T follicular helper cell (primary cell): ENCODE measurements around the gene ZNF80.
A peak's percentile ranks its signal among the peaks of the same experiment; 100 is the strongest.

Experiments used
- DNase-seq: peaks from one replicate; pipeline ENCODE4 v3.0.0-alpha.2; 2020; ENCODE audit warnings: low read depth

The ZNF80 gene

DNA sequence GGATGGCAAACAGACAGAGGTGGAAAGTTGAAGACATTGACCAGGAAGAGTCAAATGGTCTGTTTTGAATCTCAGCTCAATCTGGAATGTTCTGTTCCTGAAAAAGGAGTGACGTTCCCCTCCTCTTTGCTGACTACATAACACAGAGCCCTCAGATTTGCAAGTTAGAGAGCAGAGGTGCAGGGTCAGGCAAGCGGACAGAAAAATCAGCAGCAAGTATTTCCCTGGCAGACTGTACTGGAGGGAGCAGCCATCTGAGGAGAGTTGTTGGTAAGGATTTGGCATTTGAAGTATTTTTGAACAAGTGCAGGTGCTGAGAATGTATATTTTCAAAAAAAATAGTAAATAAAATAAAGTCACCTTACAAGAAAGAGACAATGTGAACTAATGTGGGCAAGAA lies 17.6 kb downstream of the ZNF80 start:
- DNase-seq = no peak

DNA sequence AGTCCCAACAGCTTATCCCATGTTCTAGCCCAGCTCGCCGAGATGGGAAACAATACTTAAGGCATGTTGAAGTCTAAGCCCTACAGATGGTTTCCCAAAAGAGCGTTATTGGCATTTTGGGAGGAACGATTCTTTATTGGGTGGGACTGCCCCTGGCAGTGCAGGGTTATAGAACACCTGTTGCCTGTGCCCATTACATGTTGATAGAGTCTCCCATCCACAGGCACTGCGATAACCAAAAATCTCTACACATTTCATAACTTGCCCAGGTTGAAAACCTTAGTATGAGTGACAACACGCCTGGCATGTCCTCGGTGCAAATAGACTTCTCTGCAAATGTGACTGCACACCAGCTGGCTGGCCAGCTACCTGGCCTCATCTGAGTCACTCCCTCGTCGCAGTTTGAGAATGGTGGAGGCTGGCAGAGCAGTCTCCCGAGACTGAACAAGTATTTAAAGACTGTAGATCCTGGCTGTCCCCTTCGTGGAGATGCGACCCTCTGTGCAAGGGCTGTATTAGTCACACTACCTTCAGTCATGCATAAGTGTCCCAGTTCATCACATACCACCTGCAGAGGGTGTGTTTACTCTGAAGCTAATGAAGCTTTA lies 18.7 kb downstream of the ZNF80 start:
- DNase-seq = no peak

DNA sequence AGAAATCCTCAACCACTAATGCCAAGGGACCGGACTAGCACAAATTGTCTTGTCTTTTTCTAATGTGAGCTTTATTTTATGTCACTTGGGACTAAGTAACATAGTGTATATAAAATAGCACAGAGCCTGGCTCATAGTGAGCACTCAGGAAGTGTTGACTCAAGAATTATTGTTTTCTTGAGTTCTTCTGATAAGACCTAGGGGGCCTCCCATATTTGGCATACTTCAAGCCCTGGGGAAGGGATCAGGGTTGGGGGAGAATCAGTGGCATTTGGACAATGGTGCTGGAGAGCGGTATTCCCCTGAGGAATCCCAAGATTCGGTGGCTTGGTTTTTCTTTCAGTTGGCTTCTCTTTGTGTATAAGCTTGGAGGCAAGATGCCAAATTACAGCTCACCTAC lies 19.4 kb downstream of the ZNF80 start:
- DNase-seq = no peak

DNA sequence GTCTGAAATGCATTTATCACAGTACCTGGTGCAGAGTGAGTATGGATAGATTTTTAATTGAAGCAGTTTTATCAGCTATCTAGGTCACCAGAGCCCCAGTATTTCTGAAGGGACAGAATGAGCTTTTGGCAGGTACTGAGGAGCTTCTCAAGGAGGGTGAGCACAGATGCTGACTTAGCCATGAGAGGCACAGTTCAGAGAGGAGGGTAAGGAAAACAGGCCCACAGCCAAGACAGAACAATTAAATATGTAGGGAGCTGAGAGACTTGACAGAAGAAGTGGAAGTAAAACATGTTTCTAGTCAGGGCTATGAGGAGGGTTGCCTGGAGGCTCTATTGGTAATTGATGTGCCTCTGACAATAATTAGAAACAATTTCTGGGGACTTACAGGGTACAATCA lies 20.1 kb downstream of the ZNF80 start:
- no peak for DNase-seq

DNA sequence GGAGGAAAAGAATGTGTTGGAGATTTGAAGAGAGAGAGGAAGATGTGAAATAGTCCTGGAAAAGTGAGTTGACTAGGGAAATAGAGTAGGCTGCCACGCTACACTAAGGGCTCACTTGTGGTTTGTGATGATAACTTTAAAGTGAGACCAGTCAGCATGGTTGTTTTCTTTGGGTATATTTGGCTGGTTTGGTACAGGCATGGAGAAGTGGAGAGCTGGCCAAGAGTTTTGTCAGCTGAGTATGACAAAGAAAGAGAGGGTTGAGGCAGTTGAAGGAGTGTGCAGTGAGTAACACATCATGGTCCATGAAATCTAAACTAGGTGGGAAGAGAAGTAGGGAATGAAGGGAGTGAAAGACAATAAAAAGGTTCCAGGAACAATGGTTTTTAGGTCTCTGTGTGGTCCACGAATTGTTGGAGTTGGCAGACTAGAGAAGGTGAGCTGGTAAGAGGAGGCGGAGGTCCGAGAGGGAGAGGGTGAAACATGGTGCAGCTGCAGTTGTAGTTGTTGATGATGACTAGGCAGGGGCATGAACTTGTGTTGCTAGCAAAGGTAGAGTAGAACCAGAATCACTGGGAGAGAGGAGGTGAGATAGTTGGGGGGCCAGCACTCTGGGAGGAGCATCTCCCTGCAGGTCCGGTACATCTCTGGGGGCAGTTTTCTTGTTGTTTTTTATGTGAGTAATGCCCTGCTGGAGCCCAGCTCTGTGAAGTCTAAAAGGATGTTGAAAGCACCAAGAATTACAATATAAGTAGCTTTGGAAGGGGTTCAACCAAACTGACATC lies 21.0 kb downstream of the ZNF80 start:
- no peak for DNase-seq

DNA sequence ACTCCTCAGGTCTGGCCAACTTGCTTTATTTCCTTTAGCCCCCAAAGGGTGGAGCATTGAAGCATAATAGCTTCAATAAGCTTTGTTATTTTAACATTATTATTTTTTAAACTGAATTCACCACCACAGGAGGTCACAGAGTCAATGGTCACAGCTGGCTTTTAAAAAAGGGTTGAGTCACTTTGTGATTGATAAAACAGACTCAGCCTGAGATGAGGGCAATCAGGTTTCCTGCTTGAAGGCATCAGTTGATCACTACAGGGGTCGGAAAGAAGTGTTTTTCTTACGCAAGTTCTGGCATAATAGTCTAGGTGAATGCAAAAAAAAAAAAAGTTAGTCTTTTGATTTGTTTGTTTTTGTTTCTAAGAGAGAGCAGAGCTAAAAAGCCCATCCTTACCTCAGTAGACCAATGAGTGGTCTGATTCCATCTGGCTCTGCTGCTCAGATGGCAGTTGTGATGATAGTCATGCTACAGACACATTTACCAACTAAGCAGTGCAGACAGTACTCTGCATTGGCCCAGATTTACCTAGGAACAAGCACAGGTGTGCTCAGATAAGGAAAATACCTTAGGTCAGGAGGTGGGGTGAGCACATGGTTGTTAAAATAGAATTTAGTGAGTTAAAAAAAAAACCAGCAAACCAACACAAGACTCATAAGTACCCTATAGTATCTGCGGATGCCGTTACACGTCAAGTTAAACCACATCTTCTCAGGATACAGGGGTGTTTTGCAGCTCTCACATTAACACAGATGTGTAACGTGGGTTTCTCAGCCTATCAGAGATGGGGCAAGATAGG lies 22.6 kb downstream of the ZNF80 start:
- peak; percentile 45 for DNase-seq

DNA sequence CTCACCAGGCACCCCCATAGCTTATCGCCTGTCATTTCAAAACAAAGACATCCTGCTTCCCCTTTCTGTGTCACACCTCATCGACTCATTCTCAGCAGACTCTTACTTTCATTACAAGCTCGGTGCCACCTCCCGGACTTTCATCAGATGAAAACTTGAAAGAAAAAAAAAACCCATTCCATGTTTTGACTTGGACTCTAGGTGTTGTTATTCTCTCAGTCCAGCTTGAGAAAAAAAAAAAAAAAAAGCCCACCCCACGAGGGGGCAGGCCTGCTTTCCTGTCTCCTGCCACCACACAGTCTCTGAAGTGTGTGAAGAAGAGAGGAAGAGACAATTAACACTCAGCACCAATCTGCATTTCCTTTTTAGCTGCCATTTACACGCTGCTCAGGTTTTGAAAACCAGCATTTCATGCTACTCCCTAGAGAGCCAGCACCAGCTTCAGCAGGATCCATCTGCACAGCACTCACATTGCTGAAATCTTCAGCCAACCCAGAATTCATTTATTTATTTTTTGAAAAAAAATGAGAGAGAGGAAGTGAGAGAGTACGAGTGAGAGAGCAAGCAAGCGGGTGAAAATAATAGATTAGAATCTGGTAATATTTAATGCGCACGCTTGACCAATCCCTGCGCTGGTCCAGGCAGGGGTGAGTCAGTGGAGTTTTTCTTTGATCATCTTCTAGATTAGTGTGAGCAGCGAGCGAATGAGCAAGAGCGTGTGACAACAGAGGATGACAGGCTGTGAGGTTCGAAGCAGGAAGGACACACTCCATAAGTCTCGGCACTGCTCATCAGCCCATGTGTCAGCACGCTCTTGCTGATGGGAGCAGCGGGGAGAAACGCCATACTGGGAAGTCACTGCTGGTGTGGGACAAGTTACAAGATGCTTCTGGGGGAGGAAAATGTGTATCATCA lies 23.5 kb downstream of the ZNF80 start:
- DNase-seq = peak; percentile 64

DNA sequence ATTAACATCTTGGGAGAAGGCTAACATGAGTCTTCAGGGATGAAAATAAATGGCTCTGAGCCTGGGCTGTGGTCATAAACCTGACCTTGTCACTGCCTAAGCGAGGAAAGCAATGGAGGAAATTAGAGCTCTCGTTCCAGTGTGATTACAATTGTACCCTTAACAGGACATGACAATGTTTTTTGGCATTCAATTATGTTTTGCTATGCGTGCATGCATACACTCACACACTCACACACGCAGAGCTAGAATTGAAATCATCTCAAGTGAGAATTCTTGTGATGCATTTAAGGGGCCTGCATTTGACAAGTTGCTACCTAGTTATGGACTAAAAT lies 24.1 kb downstream of the ZNF80 start:
- DNase-seq = no peak

DNA sequence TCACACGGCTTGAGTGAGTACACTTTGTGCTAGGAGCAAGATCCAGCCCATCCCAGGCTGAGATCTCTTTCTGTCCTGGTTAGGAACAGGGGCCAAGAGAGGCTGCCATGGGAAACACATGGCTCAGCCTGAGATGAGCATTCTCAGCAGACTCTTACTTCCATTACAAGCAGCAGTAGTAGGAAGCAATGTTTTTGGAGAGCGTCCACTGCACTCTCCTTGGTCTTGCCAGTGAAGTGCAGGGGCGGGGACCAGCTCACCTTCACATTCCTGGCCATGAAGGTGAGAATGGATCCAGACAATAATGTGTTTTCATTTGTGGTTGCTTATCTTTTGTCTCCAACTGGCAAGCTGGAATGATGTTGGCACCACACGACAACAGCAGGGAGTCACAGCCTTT lies 24.7 kb downstream of the ZNF80 start:
- no peak for DNase-seq

DNA sequence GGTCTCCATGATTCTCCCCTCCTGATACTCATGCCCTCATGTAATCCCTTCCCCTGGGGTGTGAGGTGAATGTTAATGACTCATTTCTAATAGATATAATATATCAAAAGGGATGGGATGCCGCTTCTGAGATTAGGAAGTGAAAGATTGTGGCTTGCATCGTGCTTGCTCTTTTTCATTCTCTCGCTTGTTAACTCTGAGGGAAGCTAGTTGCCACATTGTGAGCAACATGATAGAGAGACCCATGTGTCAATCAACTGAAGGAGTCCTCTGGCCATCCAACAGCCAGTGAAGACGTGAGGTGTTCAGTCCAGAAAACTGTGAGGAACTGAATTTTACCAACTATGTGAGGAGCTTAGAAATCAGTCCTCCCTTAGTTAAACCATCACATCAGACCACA lies 29.6 kb downstream of the ZNF80 start:
- no peak for DNase-seq

DNA sequence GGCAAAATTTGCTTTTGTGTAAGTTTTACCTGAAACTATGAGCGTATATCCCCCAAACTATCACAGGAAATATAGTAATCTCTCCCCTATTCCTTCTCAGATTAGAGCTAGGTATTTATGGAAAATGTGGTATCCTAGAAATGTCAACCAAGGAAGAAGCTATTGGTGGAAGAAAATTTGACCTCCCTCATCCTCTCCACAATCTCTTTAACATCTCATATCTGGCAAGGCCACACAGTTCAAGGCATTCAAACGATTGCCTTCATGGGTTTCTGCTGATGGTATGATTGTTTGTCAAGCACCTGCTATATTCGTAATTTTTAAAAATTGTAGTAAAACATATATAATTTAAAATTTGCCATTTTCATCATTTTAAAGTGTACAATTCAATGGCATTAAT lies 31.0 kb downstream of the ZNF80 start:
- no peak for DNase-seq

DNA sequence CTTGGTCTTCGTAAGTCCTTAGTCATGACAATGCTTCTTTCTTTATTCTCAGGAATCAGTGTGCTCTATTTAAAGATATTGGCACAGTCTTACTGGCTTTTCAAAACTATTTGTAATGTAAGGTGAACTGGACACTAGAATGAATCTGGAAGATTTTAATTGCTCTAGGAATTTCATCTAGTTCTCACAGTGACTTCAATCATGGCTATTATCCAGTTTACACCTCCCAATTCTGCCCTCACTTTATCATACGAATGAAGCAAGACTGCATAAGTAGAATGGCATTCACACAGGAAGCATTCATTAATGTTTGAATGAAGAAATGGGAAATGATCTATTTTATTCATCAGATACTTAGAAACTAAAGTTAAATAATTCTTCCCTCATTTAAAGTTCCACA lies 31.8 kb downstream of the ZNF80 start:
- no peak for DNase-seq

DNA sequence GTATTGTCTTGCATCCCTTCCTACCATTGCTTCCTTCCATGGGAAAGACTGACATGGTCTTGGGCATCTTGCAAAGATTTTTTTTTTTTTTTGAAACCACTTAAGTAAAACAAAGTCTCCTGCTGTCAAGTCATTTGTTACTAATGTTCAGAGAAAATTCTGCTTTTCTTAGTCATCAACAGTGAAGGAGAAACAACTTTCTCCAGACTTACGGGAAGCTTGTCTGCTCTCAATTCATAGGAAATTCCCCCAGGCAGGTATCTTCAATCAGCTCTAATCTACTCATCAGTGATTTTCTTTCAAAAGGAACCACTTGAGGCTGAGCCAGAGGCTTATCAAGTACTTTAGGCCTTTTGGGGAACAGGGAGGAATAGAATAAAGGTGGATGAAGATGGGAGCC lies 42.6 kb downstream of the ZNF80 start:
- DNase-seq = no peak

DNA sequence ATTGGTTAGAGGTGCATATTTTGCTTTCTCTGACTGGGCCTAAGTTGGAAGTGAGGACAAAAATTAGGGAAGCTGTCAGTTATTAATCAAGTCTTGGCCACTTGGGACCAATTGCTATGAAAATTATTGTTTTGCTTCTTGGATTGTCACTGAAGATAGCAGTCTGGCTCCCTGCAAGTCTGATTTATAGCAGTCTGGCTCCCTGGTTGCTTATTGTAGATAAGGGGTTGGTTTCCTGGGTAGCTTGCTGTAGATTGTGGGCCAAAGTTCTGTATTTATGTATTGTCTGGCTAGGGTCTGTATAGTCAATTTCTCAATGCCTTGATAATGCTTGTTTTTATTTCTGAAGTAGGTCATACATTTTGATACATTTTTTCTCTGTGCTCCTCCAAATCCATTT lies 45.2 kb downstream of the ZNF80 start:
- DNase-seq = no peak

DNA sequence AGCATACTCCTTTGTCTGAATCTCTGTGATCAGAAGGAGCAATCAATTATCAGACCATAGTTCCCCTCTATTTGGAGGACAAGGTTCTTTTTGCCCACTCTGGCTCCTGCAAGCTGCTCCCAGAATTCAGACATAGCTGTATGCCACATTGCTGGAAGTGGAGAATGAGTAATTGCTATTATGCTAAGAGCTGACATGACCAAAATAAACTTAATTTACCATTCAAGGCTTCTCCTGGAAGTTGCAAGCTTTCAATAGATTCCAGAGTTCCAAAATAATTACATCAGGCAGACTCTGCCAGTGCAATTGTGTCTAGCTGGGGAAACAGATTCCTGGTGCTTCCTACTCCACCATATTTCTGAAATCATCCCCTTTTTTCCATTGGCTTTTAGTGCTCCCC lies 50.9 kb downstream of the ZNF80 start:
- no peak for DNase-seq
